H1 (cell line): Measurements from ENCODE around the gene CADM1. TPM values are rescaled to one million over a fixed set of nuclear protein-coding genes. Genes with fewer than 3 reads are reported as not detected.

Experiments
- CTCF ChIA-PET: fragments of 300-600 bp; sonication (Branson Sonifier 250); formaldehyde crosslinking; loops from one replicate; lab custom pipeline; 2021; ENCODE audit not compliant: partially characterized antibody; lab: Charles Lee
- POLR2A ChIA-PET: fragments of 300-600 bp; sonication (Branson Sonifier 250); formaldehyde crosslinking; loops from one replicate; lab custom pipeline; 2021; ENCODE audit warnings: inconsistent platforms; ENCODE audit not compliant: partially characterized antibody; lab: Charles Lee
- DNase-seq, 2 experiments: peaks; one replicate each; pipeline versions ENCODE4 v3.0.0 to v3.0.0-alpha.2; 2010 to 2022; ENCODE audit warnings: low spot score in 2 of 2, low read depth in 1 of 2, mixed read lengths in 1 of 2
- FAIRE-seq: peaks from 2 replicates; lab custom pipeline; 2011; peaks lifted over from hg19 to GRCh38; lab: Jason Lieb, UNC
- H2AFZ ChIP-seq: 2 replicates; pipeline ENCODE4 v1.8.1; 2012; ENCODE audit warnings: low read length, inconsistent platforms
- H2AK5ac ChIP-seq: 2 replicates; pipeline ENCODE4 v1.6.1; 2013; ENCODE audit warnings: low read depth, low read length
- H2BK120ac ChIP-seq: replicated peaks from 2 replicates; pipeline ENCODE3; 2013; ENCODE audit warnings: low read depth, low read length, inconsistent platforms
- H2BK12ac ChIP-seq: 2 replicates; pipeline ENCODE4 v1.6.1; 2013; ENCODE audit warnings: low read depth, low read length
- H2BK15ac ChIP-seq: 2 replicates; pipeline ENCODE4 v1.6.1; 2013; ENCODE audit warnings: low read length
- H2BK20ac ChIP-seq: 2 replicates; pipeline ENCODE4 v1.6.1; 2013; ENCODE audit warnings: low read length
- H2BK5ac ChIP-seq: 2 replicates; pipeline ENCODE4 v1.6.1; 2013; ENCODE audit warnings: low read depth, low read length
- H3K14ac ChIP-seq: 2 replicates; pipeline ENCODE4 v1.6.1; 2013; ENCODE audit warnings: inconsistent platforms; ENCODE audit not compliant: insufficient read length
- H3K18ac ChIP-seq: 2 replicates; pipeline ENCODE4 v1.6.1; 2013; ENCODE audit warnings: low read length; ENCODE audit errors: extremely low read depth
- H3K23ac ChIP-seq: 2 replicates; pipeline ENCODE4 v1.6.1; 2013; ENCODE audit warnings: inconsistent platforms; ENCODE audit not compliant: insufficient read length
- H3K23me2 ChIP-seq: 2 replicates; pipeline ENCODE4 v1.6.1; 2013; ENCODE audit warnings: low read depth, low read length
- H3K27ac ChIP-seq: 2 replicates; pipeline ENCODE4 v1.6.1; 2011; ENCODE audit warnings: low read depth, low read length, inconsistent platforms
- H3K27me3 ChIP-seq, 4 experiments: replicated peaks in 1 of 4; 1 replicate in 1 of 4; 2 replicates in 3 of 4; pipeline versions ENCODE4 v1.6.1 to v1.8.1; 2011 to 2013; ENCODE audit warnings: low read length in 3 of 4, mild to moderate bottlenecking in 3 of 4, inconsistent platforms in 2 of 4, mixed read lengths in 2 of 4, moderate library complexity in 1 of 4; ENCODE audit not compliant: control insufficient read depth in 3 of 4, insufficient read depth in 3 of 4; ENCODE audit errors: extremely low read depth in 1 of 4
- H3K36me3 ChIP-seq, 4 experiments: 2 replicates each; pipeline versions ENCODE4 v1.6.1 to v1.8.1; 2011 to 2013; ENCODE audit warnings: mild to moderate bottlenecking in 4 of 4, low read length in 3 of 4, moderate library complexity in 2 of 4, control low read depth in 1 of 4, inconsistent platforms in 1 of 4; ENCODE audit not compliant: insufficient read depth in 4 of 4, control insufficient read depth in 2 of 4
- H3K4ac ChIP-seq: replicated peaks from 2 replicates; pipeline ENCODE3; 2013; ENCODE audit warnings: low read length, low read depth, mixed read lengths, inconsistent platforms; ENCODE audit not compliant: insufficient read length
- H3K4me1 ChIP-seq, 4 experiments: replicated peaks in 1 of 4; 1 replicate in 1 of 4; 2 replicates in 3 of 4; pipeline versions ENCODE4 v1.6.1 to v1.8.1; 2011 to 2013; ENCODE audit warnings: low read length in 3 of 4, inconsistent platforms in 2 of 4, mixed read lengths in 1 of 4; ENCODE audit not compliant: insufficient read depth in 4 of 4, control insufficient read depth in 3 of 4
- H3K4me2 ChIP-seq, 2 experiments: 2 replicates each; pipeline versions ENCODE4 v1.6.1 to v1.8.1; 2011 to 2013; ENCODE audit warnings: low read depth in 2 of 2, low read length in 2 of 2, control low read depth in 1 of 2, inconsistent platforms in 1 of 2, mild to moderate bottlenecking in 1 of 2; ENCODE audit not compliant: insufficient read depth in 1 of 2
- H3K4me3 ChIP-seq, 4 experiments: fragments of 200-600, 300-600 bp in 1 of 4; sonication (generic), shearing (Covaris generic), sonication (Bioruptor Twin) in 1 of 4; 2 replicates each; pipeline versions ENCODE4 v1.5.1 to v1.8.1; 2011 to 2016; ENCODE audit warnings: low read length in 4 of 4, low read depth in 3 of 4, control low read depth in 2 of 4, inconsistent platforms in 2 of 4, mild to moderate bottlenecking in 2 of 4, mixed read lengths in 1 of 4, moderate library complexity in 1 of 4; ENCODE audit not compliant: insufficient read depth in 2 of 4; ENCODE audit errors: extremely low read depth in 1 of 4
- H3K56ac ChIP-seq: replicated peaks from 2 replicates; pipeline ENCODE3; 2013; ENCODE audit warnings: low read depth, mild to moderate bottlenecking, mixed read lengths, low read length, inconsistent platforms; ENCODE audit not compliant: insufficient read length
- H3K79me1 ChIP-seq: 2 replicates; pipeline ENCODE4 v1.6.1; 2013; ENCODE audit warnings: low read depth, low read length, control low read depth
- H3K79me2 ChIP-seq, 2 experiments: 2 replicates each; pipeline versions ENCODE4 v1.6.1 to v1.8.1; 2012 to 2013; ENCODE audit warnings: low read length in 2 of 2, mild to moderate bottlenecking in 2 of 2, inconsistent platforms in 1 of 2; ENCODE audit not compliant: insufficient read depth in 2 of 2, control insufficient read depth in 1 of 2
- H3K9ac ChIP-seq, 4 experiments: replicated peaks in 1 of 4; 1 replicate in 1 of 4; 2 replicates in 3 of 4; pipeline versions ENCODE4 v1.6.1 to v1.8.1; 2011 to 2013; ENCODE audit warnings: low read depth in 3 of 4, low read length in 3 of 4, control low read depth in 2 of 4, mild to moderate bottlenecking in 2 of 4, moderate library complexity in 2 of 4, inconsistent platforms in 1 of 4; ENCODE audit errors: extremely low read depth in 1 of 4
- H3K9me3 ChIP-seq, 2 experiments: 2 replicates each; pipeline versions ENCODE4 v1.6.1 to v1.8.1; 2012 to 2013; ENCODE audit warnings: mild to moderate bottlenecking in 2 of 2, moderate library complexity in 2 of 2, control low read depth in 1 of 2, inconsistent platforms in 1 of 2, low read depth in 1 of 2, low read length in 1 of 2, mixed read lengths in 1 of 2; ENCODE audit not compliant: insufficient read depth in 2 of 2
- H4K20me1 ChIP-seq, 2 experiments: replicated peaks in 1 of 2; 2 replicates each; pipeline versions ENCODE3 to v1.8.1; 2011 to 2013; ENCODE audit warnings: inconsistent platforms in 2 of 2, low read length in 2 of 2, mild to moderate bottlenecking in 1 of 2; ENCODE audit not compliant: insufficient read depth in 2 of 2, control insufficient read depth in 1 of 2
- H4K5ac ChIP-seq: 2 replicates; pipeline ENCODE4 v1.6.1; 2013; ENCODE audit warnings: low read length, low read depth, mixed read lengths, inconsistent platforms; ENCODE audit not compliant: insufficient read length
- H4K8ac ChIP-seq: 2 replicates; pipeline ENCODE4 v1.8.0; 2013; ENCODE audit warnings: mild to moderate bottlenecking, moderate library complexity, low read length, inconsistent platforms; ENCODE audit not compliant: insufficient read depth; ENCODE audit errors: extremely low read depth
- H4K91ac ChIP-seq: replicated peaks from 2 replicates; pipeline ENCODE3; 2013; ENCODE audit warnings: low read length, mixed read lengths, inconsistent platforms; ENCODE audit not compliant: insufficient read length
- BACH1 ChIP-seq: IDR thresholded peaks from 2 replicates; pipeline ENCODE4 v1.6.1; 2012; ENCODE audit warnings: low read length, improper control_type of control experiment
- CTBP2 ChIP-seq: IDR thresholded peaks from 2 replicates; pipeline ENCODE4 v1.7.0; 2011; ENCODE audit warnings: borderline replicate concordance, mild to moderate bottlenecking, moderate library complexity, mixed read lengths, low read length; ENCODE audit not compliant: insufficient read depth, insufficient read length
- HDAC6 ChIP-seq: IDR thresholded peaks from one replicate; pipeline ENCODE4 v1.7.1; 2012; ENCODE audit warnings: low read depth, mild to moderate bottlenecking, inconsistent platforms, low read length, moderate library complexity
- JUND ChIP-seq: IDR thresholded peaks from 2 replicates; pipeline ENCODE4 v1.6.1; 2011; ENCODE audit warnings: mild to moderate bottlenecking, improper control_type of control experiment, low read length
- KDM1A ChIP-seq: fragments of 200-600, 300-600 bp; sonication (generic); IDR thresholded peaks from 2 replicates; pipeline ENCODE4 v1.7.1; 2016; ENCODE audit warnings: mild to moderate bottlenecking, low read length, borderline replicate concordance
- NANOG ChIP-seq: IDR thresholded peaks from 2 replicates; pipeline ENCODE4 v1.6.1; 2011; ENCODE audit warnings: low read length, low read depth, mild to moderate bottlenecking, inconsistent platforms; ENCODE audit not compliant: insufficient read depth, poor library complexity, severe bottlenecking
- SIRT6 ChIP-seq: IDR thresholded peaks from one replicate; pipeline ENCODE4 v1.7.1; 2012; ENCODE audit warnings: low read length, inconsistent platforms
- polyA plus RNA-seq, 7 experiments: library from polyadenylated mRNA; depleted of rRNA in 3 of 7; stranded (reverse) in 5 of 7; unstranded in 2 of 7; fragments of >200 nt in 5 of 7; fragments of 200-250 nt in 2 of 7; gene quantifications; 1 replicate in 5 of 7; 2 replicates in 1 of 7; 4 replicates in 1 of 7; pipeline versions ENCODE4 v1.2.1 to v1.2.3, GENCODE V29; 2011 to 2013; ENCODE audit warnings: missing spikeins in 2 of 7, mixed read lengths in 2 of 7
- total RNA-seq: library from RNA; stranded (reverse); fragmentation: NEBNext Ultra II Directional; extraction: Animal tissue kit (Norgen Biotek cat#: 25700); gene quantifications from 2 replicates; pipeline ENCODE4 v1.2.1, GENCODE V29; 2021

CADM1 gene
- total and polyA plus RNA-seq, 2 of the 8 experiments (the other 6 are each of a cell fraction or from before 2014, with no cell fraction given), result 8.3 to 25.3 TPM

DNA sequence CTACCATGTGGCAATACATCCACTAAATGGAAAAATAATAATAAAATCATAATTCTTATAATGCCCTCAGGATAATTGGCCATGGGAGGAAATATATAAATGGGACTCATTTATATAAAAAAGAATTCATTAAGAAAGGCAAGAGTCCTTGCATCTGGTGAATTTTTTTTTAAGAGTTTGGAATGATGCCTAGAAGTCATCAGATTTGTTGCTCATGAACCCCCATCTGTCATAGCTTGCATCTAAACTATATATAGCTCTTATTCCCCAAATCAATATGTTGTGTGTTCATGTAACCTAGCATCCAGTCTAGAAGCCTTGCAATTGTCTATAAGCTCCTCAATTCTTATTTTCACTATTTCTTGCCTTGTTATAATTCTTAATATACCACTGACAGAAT is 75.9 kb downstream of the CADM1 start:
- H2BK15ac ChIP-seq, result no peak overlapping the region
- H3K9me3 ChIP-seq, result no peaks in the 10 kb centered on the region
- POLR2A ChIA-PET, result no interaction called here
- H3K23ac ChIP-seq, result no peak overlapping the region
- H3K4ac ChIP-seq, result no peak overlapping the region
- DNase-seq, result no peak
- no peaks in the 10 kb centered on the region for H3K79me1 ChIP-seq
- H3K18ac ChIP-seq, result no peak overlapping the region
- no peak overlapping the region for H3K27ac ChIP-seq
- no peak overlapping the region for H3K56ac ChIP-seq
- no peak overlapping the region for H2AFZ ChIP-seq
- no peaks in the 10 kb centered on the region for H3K36me3 ChIP-seq
- no peak overlapping the region for H3K4me2 ChIP-seq
- no peaks in the 10 kb centered on the region for H3K27me3 ChIP-seq
- H2BK120ac ChIP-seq, result no peak overlapping the region
- no peak overlapping the region for H4K91ac ChIP-seq
- no peak overlapping the region for H2AK5ac ChIP-seq
- no peak overlapping the region for H2BK20ac ChIP-seq
- H4K20me1 ChIP-seq, result no peaks in the 10 kb centered on the region
- FAIRE-seq, result no peak
- H3K14ac ChIP-seq, result no peak overlapping the region
- H4K8ac ChIP-seq, result no peak overlapping the region
- H3K79me2 ChIP-seq, result no peaks in the 10 kb centered on the region
- no peaks in the 10 kb centered on the region for H3K23me2 ChIP-seq
- CTCF ChIA-PET, result interaction anchor here (0.9 kb wide), 1 partner anchor 103 kb away, joined by 3 read pairs; no protein-coding TSS in a partner anchor
- peaks cover 0 to 8% (median 5%) of the 10 kb centered on the region in 4 experiments; a peak in 4 of 7 replicates for H3K4me1 ChIP-seq
- H2BK12ac ChIP-seq, result no peak overlapping the region
- H3K9ac ChIP-seq, result no peak overlapping the region
- H2BK5ac ChIP-seq, result no peak overlapping the region
- H4K5ac ChIP-seq, result no peak overlapping the region
- no peak overlapping the region for H3K4me3 ChIP-seq
- TF ChIP-seq JUND, result no peak
- no peak for TF ChIP-seq BACH1
- no peak for TF ChIP-seq KDM1A
- no peak for TF ChIP-seq HDAC6
- no peak for TF ChIP-seq CTBP2
- TF ChIP-seq NANOG, result no peak
- no peak for TF ChIP-seq SIRT6
